Fibroblast of skin of left quadriceps (primary cell): ENCODE data around the gene PGAM2.
A peak's percentile ranks its signal among the peaks of the same experiment; 100 is the strongest.

ENCODE experiments used
- DNase-seq, 2 experiments: peaks; one replicate each; pipeline ENCODE4 v3.0.0-alpha.2; 2013; ENCODE audit warnings: low read depth in 2 of 2

PGAM2 gene

DNA sequence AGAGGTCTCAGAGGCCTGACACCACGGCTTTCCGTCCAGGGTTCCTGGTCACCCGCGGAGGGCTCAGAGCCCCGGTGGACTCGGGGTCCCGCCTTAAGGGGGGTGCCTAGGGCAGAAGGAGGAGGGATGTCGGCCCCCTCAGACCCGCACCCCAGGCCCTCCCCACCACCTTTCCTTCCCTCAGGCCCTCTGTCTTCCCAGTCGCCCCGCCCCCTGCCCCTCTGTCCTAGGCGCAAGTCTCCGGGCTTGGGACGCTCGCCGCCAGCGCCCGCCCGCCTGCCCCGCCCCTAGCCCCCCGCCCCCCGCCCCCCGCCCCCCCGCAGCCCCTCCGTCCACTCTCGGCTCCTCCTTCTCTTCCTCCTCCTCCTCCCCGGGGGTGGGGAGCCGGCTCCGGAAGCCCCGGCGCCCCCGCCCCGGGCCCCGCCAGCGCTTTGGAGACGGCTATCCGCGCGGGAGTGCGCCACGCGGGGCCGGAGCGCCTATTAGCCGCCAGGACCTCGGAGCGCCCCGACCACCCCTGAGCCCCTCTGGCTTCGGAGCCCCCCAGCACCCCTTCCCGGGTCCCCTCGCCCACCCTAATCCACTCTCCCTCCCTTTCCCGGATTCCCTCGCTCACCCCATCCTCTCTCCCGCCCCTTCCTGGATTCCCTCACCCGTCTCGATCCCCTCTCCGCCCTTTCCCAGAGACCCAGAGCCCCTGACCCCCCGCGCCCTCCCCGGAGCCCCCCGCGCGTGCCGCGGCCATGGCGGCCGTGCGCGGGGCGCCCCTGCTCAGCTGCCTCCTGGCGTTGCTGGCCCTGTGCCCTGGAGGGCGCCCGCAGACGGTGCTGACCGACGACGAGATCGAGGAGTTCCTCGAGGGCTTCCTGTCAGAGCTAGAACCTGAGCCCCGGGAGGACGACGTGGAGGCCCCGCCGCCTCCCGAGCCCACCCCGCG, 38.8 kb upstream of the PGAM2 start, which contains the start of gene AEBP1:
Gene AEBP1, plus strand, starts transcription at position 423 of the 937 bp plus-strand sequence. Its CDS starts 321 bp downstream, at position 744.
- no peak for DNase-seq

- DNase-seq = no peak
Observed at GRCh38 chr7:44103566-44103922, 38.2 kb upstream of the PGAM2 start.

DNA sequence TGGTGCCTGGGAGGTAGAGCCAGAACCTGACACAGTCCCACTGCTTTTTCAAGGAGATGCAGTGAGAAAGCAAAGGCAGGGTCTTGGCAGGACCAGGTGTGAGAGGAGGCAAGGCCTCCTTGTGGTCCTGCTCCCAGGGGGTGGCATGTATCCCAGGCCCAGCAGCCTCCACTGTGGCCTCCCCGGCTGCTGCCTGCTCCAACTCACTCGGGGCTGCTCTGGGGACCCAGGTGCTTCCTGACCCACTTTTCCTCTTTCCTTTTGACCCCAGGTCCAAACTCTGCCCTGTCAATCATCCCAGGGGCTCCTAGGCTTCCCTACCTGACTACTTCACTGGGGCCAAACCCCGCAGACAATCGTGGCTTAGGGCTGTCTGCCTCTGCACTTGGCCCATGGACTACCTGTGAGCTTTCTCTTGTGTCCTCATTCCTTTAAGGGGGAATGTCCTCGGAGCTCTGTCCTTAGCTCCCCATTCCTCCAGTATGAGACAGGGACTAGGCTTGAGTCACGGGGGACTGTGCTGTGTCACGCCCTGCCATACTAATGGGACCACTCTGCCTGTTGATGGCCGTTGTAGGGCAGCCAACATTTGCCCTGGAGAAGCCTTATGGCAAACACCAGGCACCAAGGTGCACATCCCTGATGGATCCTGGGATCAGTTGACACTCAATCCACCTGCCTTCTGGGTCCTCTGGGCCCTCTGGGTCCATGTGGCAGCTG, 37.6 kb upstream of the PGAM2 start:
- no peak for DNase-seq

DNA sequence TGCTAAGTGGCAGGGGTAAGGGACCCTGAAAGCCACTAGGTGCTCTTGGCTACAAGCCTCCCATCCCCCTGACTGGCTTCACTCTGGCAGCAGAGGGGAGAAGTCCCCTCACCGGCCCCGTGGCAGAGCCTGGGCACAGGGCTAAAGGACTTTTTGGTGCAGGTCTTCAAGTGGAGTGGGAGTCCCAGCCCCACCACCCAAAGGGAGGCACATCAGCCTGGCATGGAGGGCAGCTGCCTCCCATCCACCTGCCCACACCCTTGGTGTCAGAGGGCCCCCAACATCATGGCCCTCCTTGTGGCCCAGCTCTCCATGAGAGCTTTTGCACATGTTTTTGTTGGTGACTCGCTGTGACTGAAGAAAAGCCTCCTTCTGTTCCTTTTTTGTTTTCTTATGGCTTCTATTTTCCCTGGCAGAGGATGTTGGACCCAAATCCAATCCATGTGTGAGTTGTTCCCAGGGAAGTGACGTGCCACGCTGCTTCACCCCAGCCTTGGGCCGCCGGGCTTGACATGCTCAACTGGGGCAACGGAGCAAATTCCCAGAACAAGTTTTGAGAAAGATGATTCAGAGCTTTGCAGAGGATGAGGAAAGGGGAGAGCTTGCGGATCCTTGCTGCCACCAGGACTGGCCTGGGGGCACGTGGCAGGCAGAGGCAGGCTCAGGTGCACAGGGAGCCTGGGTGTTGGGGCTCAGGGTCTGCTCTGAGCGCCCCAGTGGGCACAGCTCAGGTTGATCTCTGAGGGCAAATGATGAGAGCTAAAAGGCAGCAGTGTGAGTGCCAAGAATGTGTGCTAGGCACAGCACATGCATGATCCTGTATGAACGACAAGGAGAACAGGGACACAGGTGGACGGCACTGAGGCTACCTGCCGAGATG, 36.8 kb upstream of the PGAM2 start:
- DNase-seq = no peak

- DNase-seq = no peak
Observed at GRCh38 chr7:44101303-44101965, 36.1 kb upstream of the PGAM2 start.

DNA sequence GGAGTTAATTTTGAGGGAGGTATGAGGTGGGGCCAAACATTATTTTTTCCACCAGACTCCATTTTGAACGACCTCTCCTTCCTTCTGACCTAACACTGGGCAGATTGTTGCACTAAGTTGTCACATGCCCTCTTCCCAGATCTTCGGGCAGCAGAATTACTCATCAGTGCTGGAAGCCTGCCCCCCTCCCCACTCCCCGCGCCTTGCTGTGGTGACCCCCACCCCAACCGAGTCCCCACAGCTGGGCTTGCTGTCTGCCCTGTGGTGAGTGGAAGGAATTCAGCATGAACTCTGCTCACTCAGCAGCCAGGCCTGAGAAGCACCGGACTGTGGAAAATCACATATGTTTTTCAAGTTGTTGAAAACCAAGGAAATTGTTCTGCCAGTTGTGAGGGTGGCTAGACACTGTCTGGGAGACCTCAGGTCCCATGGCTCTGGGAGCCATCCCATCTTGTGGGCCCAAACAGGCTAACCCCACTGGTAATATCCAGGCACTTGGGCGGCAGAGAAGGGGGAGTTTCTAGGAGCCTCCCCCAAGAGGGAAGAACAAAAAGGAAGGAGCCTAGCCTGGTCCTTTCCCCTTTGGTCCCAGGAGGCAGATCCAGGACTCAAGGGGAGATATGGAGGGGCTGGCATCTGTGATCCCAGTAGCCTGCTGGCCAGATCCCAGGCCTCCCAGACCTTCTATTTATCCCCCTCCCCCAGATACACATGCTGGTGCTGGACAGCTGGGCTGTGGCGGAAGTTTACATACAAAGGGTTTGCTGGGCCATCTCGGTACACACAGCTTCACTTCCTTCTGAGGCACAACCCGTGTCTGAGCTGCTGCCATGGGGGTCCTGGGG, 35.3 kb upstream of the PGAM2 start:
- DNase-seq = no peak

DNA sequence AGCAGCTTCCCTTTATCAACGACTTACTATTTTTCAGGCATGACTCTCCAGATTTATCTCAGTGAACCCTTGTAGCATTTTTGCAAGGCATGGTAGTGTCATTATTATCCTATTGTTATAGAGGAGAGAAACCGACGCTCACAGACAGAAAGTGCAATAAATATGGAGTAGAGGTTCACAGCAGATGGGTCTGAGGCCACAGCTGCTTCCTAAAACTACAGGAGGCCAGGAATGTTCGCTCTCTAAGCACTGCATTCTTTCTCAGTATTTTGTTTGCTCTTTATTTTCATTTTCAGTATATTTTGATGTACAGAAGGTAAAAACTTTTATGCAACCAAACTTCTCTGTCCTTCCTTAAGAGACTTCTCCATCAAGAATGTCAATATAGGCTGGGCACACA, 34.3 kb upstream of the PGAM2 start:
- no peak for DNase-seq

DNA sequence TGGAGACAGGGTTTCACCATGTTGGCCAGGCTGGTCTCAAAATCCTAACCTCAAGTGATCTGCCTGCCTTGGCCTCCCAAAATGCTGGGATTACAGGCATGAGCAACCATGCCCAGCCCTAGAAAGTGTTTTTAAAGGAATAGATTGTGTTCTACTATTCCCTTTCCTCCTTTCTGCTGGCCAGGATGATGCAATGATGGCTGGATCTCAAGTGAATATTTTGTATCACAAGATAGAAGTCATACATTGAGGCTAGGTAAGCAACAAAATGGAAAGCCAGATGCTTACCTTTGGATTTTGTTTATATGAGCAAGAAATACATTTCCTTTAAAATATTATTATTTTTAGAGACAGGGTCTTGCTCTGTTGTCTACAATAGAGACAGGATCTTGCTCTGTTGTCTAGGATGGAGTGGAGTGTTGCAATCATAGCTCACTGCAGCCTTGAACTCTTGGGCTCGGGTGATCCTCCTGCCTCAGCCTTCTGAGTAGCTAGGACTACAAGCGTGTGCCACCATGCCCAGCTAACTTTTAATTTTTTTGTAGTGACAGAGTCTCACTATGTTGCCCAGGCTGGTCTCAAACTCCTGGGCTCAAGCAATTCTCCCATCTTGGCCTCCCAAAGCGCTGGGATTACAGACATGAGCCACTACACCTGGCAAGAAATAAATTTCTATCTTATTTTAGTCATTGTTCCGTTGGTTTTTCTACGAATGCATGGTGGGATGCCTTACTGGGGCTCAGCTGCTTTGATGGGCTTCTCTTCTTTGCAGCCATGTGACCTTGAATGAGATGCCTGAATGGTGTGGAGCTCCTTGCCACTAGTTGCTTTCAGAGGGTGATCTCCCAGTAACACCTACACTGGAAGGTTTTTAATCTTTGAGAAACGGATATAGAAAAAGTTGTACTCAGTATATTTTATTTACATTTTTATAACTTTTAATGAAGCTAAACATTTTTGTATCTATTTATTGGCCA, 33.0 kb upstream of the PGAM2 start:
- no peak for DNase-seq

- no peak for DNase-seq
Observed at GRCh38 chr7:44097064-44097932, 31.9 kb upstream of the PGAM2 start.

DNA sequence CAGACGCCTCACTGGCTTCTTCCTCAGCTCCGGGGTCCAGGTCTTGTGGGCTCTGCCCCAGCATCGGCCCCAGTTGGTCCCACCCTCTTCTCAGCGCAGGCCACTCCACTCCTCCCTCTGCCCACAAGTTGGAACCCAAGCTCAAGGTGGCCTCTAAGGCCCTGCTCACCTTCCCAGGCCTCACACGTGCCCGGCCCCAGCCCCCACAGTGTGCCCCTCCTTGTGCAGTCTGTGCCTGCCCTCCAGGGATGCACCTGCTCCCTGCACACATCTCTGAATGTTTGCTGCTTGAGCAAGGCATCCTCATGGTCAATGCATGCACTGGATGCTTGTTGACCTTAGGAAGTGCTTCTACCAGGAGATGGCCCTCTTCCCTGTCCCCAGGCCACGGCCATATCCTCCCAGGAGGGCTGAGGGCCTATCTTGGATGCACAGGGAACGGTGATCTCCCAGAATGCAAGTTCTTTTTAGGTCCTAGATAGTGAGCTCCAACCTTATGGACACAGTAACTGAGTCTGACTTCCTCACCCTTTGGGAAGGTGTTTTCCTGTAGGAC, 31.0 kb upstream of the PGAM2 start:
- DNase-seq = no peak

DNA sequence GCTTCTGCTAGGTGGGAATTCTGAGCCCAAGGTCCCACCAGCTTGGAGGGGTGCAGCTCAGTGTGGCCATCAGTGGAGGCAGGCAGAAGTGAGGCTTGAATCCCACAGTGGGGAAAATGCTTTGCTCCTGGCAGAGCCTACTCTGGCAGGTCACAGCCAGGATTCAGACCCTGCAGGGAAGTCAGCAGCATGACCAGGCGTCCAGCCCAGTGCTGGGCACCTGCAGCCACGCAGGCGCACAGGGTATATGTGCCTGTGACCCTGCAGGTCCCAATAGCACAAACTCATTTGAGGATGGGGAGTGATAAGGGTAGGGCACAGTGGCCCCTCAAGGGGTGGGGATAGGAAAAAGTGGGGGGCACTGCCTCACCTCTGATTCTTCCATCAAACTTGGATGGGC, 30.4 kb upstream of the PGAM2 start:
- DNase-seq = no peak

- no peak for DNase-seq
Observed at GRCh38 chr7:44094883-44095592, 29.7 kb upstream of the PGAM2 start.

GRCh38 chr7:44094365-44094764, 29.0 kb upstream of the PGAM2 start:
- DNase-seq = no peak

GRCh38 chr7:44093102-44093641, 27.8 kb upstream of the PGAM2 start:
- no peak for DNase-seq

DNA sequence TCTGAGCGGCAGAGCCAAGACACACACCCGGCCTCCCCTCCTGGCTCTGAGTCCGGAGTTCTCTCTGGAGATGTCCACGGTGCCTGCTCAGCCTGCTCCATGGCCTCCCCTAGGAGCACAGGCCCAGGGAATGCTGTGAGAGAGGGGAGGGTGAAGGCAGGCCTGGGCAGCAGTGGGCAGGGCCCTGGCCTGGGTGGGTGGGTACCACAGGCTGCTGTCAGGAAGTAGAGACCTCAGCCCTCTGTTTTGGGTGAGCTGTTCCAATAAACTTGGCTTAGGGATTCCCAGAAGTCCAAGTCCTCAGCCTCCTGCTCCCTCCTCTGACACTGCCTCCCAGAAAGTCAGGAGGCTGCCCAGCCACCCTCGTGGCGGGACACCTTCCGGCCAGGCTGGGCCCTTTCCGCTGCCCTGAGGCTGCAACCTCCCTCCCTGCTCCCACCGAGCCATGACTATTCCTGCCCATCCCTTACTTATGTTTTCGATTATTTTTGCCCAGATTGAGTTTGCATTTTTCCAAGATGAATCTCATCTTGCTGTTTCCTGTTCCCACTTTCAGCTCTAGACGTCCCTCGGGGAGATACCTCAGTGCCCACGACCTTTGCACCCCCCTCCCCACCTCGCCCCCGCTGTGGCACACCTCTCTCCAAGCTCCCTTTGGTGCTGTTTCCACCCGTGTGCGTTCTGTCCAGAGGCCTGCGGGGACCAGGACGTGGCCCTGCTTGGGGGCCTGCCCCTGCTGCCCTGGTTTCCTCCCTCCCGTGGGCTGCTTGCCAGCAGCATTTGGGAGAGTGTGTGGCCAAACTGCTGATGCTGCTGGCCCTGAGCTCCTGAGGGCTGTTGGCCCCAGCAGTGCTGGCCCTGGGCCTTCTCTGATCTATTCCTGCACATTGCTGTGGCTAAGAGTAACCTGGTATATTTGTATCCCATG, 22.8 kb upstream of the PGAM2 start:
- DNase-seq = peak; percentile 71 to 75

DNA sequence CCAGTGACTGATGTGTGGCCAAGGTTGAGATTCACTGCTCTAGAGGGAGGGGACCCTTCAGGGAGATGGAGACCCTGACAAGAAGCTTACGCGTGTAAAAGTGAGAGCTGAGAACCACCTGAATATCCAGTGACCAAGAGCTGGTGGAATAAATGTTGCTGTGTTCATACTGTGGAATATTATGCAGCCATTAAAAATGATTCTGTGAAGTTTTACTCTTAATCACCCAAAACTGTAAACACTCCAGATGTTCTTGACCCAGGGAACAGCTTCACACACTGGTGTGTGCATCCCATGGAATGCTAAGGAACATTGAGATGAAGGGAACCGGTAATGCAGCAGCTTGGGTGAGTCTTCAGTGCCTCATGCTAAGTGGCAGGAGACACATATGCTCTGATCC, 21.3 kb upstream of the PGAM2 start:
- DNase-seq = no peak
